ENCODE data around the gene TCEANC.

TCEANC gene

GRCh38 chrX:13693341-13693961 lies 40.5 kb downstream of the TCEANC start:
- DNase-seq, result no peak

DNA sequence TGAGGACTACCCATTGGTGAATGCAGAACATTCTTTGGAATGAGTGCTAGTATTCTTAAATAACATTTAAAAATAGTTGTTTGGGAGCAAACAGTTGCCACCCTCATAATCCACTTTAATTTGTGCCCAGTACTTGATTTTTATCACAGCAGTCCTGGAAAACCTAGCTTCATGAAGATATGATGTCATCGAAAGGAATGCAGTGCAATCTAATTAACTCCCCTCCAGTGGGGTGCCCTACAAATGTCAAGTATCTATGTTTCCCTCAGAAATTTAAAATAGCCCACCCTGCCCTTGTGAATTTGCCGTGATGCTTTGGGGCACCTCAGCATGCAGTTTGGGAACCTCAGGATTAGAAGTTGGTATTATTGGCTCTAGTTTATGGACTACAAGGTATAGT lies 41.4 kb downstream of the TCEANC start:
- no peak for DNase-seq

GRCh38 chrX:13694983-13695382 lies 42.0 kb downstream of the TCEANC start:
- no peak for DNase-seq

- DNase-seq, result no peak
These were observed 42.7 kb downstream of the TCEANC start for GRCh38 chrX:13695601-13696115.

DNA sequence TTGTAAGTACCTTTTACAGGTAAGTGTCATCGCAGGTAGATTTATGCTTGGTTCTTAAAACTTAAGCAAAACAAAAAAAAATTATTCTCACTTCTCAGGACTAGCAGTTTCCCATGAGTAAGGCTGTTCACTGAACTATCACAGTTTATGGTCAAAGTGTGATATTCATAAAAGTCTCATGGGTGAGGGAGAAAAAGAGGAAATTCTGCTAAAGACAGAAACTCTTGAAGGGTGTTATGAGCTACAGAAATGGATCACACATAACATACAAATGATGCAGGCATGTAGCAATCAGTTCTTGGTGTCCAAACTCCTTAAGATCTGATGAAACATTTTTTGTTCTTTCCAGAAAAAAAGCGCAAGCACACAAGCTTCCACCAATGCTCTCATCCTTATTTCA lies 44.5 kb downstream of the TCEANC start:
- no peak for DNase-seq

DNA sequence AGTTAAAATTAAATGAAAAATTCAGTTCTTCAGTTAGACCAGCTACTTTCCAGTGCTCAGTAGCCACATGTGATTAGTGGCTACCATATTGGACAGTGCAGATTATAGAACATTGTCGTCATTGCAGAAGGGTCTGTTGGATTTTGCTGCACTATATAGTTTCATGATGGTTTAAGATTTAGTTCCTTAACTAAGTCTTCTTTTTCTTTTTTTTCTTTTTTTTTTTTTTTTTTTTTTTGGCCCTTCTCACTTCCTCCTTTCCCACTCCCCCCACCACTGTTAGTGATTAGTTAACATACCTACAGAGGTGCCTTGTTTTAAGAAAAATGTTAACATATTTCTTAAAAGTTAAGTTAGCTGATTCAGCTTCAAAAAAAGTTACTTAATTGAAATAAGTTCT lies 45.0 kb downstream of the TCEANC start:
- no peak for DNase-seq

DNA sequence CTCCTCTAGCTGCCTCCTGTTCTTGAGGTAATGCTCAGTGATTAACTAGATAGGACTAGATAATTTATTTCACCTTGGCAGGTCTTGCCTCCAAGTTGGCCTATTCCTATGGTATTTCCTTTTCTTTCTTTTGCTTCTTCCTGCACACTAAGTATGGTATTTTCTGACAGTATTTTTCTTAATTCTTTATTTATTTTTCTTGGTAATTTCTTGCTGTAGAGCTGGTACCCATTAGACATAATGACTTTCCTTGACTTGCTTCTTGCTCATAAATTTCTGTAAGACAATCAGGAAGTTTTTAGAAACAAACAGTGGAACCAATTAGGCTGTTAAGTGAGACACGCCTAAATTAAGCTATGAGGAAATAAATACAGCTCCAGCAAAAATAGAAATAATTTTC lies 45.5 kb downstream of the TCEANC start:
- no peak for DNase-seq

GRCh38 chrX:13699183-13699826 lies 46.4 kb downstream of the TCEANC start:
- DNase-seq, result peak; percentile 63

DNA sequence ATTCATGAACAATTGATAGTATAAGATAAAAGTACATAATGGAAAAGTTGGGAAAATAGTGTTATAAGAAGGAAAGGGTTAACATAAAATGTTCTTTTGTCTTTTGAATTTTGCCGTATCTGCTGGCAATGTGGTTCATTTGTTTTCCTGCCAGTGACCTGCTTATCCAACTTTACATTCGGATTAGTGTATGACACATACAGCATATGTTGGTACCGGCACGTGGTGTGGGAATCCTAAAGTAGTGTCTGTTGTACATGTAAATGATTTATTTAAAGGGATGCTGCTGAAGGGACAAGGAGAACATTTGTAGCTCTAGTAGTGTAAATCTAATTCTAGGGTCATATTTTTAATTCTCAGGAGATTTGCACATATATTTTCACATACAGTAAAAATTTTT lies 47.4 kb downstream of the TCEANC start:
- DNase-seq, result no peak

DNA sequence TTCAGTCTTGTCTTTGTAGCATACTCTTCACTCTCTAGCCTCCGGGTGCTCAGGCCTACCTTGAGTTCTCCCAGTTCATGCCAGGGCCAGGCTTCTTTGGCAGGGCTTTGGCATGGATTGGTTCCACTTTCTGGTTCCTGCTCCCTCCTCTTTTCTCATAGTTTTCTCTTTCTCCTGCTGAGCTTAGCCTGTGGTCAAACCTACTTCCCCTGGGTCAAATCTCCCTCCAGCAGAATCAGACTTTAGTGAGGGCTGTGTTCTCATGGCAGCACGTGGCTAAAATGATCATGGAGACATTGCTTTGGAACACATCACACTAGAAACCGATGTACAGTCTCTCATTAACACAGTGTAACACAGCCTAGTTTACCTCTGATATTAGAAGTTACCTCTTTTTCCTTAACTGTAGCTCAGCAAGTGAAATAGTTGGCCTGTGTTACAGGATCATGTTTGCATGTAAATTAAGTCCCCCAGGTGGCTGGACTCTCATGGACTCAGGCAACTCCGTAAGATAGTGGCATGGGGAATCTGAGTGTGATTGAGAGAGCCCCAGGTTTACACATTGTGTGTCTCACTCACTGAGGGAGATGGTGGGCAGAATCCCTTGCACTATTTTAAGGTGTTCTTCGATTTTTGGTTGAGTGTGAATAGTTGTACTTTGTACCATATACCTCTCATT lies 49.3 kb downstream of the TCEANC start:
- no peak for DNase-seq

- DNase-seq, result no peak
These were observed 50.2 kb downstream of the TCEANC start for GRCh38 chrX:13703135-13703534.

GRCh38 chrX:13703589-13703988 lies 50.6 kb downstream of the TCEANC start:
- no peak for DNase-seq

DNA sequence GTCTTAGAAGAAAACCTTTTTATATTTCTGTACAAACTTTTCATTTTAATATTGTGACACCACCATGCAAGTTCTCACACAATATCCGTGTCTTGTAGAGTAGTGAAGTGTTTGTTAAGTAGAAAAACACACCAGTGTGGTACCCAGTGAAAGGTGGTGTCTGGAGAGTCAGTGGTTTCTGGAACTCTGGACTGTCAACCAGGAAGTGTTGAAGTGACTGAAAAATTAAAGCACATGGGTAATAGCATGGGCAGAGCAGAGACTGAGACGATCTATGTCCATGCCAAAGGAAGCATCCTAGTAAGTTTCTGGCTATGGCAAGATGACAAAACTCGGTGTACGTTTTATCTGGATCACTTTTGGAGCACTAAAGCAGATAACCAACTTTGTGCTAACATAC lies 58.2 kb downstream of the TCEANC start:
- no peak for DNase-seq

Measured in hematopoietic multipotent progenitor cell treated with erythropoietin and hydrocortisone succinate and interleukin-3 and kit ligand, for 8 days (in vitro differentiated cells).